ENCODE data around the gene MAP3K14.
A peak's percentile ranks its signal among the peaks of the same experiment; 100 is the strongest.

Gene MAP3K14

DNA sequence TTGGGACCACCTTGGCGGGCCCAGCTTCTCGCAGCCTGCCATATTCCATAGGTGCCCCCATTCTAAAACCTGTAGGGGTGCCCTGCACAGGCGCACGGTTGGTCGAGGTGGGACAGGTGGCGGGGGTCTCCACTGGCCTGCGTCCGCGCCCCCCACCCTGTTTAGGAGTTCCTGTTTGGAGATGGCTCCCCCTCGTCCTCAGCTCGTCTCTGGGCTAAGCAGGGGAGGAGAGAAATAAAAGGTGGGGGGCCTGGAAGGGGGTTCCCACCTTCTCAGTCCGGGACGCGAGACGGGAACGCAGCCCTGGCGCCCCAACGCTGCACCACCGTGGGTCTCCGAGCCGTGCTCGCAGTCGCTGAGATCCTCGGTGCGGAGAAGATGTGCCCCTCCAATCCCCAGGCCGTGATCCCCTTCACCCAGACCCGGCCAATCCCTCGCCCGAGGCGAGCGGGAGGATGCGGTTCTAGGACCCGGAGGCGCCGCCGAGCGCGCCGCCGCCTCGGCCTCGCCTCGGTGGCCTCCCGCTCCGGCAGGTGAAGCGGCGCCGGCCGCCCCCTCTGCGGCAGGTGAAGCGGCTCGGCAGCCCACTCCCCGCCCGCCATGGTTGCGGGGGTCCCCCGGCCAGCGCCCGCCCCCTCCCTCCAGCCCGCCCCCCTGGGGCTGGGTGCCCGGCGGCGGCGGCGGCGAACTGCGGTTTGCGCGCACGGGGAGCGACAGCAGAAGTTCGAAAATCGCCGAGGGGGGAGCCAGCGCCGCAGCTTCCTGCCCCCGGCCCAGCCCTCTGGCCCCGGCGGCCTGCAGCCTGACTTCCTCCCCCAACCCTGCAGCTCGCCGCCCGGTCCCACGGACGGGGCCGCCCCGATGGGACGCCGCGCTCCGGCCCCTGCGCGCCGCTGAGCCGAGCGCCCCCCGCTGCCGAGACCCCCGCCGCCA, 95.5 kb downstream of the MAP3K14 start, which contains the start of gene FMNL1:
Gene FMNL1, plus strand, starts transcription at position 805 of the 933 bp plus-strand sequence. CDS start 240 bp downstream, outside the sequence.
- intact Hi-C loops (cut with DNase I): no loop called here

DNA sequence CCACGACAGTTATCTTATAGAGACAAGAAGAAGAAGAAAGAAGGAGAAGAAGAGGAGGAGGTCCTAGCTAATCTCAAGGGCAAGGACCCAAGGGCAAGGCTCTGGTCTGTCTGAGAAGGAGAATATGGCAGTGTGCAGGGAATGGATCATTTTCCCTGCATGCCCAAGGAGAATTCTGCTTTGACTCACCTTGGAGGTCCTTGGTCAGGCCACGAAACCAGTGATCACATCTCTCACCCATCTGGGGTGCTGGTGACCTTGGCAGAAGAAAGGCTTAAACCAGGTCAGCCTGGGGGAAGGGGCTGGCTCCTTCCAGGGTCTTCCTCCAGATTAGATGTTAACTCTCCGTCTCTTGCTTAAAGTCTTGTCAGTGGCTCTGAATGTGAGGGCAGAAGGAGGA, 96.7 kb downstream of the MAP3K14 start:
- intact Hi-C loops (cut with DNase I): no loop called here
- no peak for DNase-seq

More for the DNA sequence above, 95.5 kb downstream of the MAP3K14 start, which contains the start of gene FMNL1:
- DNase-seq: peak in 15 of 42 donors; percentile 33 to 63 (median 44)

DNA sequence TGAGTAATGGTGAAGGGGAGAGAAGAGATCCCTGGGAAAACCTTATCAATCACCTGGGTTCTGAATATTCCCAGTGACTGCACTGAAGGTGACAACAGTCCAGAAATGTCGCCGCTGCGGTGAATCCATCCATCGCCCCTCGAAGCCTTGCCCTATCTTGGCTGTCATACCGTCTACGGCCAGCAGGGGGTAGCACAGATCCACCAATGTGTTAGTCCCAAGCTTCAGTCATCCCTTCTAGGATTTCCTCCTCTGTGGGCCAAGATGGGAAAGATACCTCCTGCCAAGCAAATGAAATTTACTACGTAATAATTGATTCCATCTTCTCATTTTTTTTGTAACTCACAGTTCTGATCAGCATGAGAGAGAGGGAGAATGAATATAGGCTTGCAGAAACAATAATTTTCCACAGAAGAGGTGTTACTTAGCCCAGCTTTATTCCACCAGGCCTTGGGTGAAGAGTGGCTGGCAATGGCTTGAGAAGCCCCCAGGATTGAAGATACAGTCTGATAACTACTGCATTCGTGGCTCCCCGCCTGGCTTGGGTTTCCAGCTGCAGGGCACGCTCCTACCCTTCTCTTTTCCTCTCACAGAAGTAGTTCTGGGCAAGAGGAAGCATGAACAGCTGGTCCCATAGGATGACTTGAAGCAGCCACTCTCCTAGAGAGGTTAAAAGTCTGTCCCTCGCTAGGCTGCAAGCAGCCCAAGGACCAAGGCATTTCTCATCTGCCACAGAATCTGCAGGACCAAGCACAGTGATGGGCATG, 97.7 kb downstream of the MAP3K14 start:
- intact Hi-C loops (cut with DNase I): loop anchor here (2.0 kb wide), 1 partner anchor 168 kb away; no protein-coding TSS in a partner anchor
- DNase-seq: peak; percentile 54 to 97 (median 92)

Data from head of caudate nucleus (tissue), 42 donors.